NCI-H1694 (cell line): ENCODE results near the gene UPP1.
A peak's percentile ranks its signal among the peaks of the same experiment; 100 is the strongest.

Experiments used
- DNase-seq: peaks from one replicate; lab custom pipeline; 2025; lab: John Stamatoyannopoulos, UW

UPP1 gene

GRCh38 chr7:48085942-48086341 lies 3.1 kb upstream of the UPP1 start:
- DNase-seq: no peak

GRCh38 chr7:48087349-48087748 lies 1.7 kb upstream of the UPP1 start:
- no peak for DNase-seq

GRCh38 chr7:48088559-48089045 lies 463 bp upstream of the UPP1 start:
- no peak for DNase-seq

GRCh38 chr7:48090095-48090805 lies 1.2 kb downstream of the UPP1 start:
- no peak for DNase-seq

GRCh38 chr7:48091506-48092433 lies 2.7 kb downstream of the UPP1 start:
- DNase-seq: no peak

- DNase-seq: no peak
Measured at GRCh38 chr7:48094861-48095293, 5.8 kb downstream of the UPP1 start.

GRCh38 chr7:48096273-48096672 lies 7.2 kb downstream of the UPP1 start:
- DNase-seq: no peak

- DNase-seq: no peak
Measured at GRCh38 chr7:48097521-48098231, 8.6 kb downstream of the UPP1 start.

- no peak for DNase-seq
Measured at GRCh38 chr7:48098846-48099245, 9.8 kb downstream of the UPP1 start.

GRCh38 chr7:48099781-48100180 lies 10.7 kb downstream of the UPP1 start:
- DNase-seq: no peak

- DNase-seq: no peak
Measured at GRCh38 chr7:48101352-48101751, 12.3 kb downstream of the UPP1 start.

- DNase-seq: no peak
Measured at GRCh38 chr7:48101968-48102367, 12.9 kb downstream of the UPP1 start.

- DNase-seq: no peak
Measured at GRCh38 chr7:48102530-48102929, 13.5 kb downstream of the UPP1 start.

- DNase-seq: no peak
Measured at GRCh38 chr7:48105045-48105444, 16.0 kb downstream of the UPP1 start.

- DNase-seq: no peak
Measured at GRCh38 chr7:48106906-48107659, 18.0 kb downstream of the UPP1 start.

GRCh38 chr7:48107926-48108472 lies 18.9 kb downstream of the UPP1 start:
- no peak for DNase-seq

GRCh38 chr7:48108959-48109847 lies 20.1 kb downstream of the UPP1 start:
- DNase-seq: no peak

- peak; percentile 51 for DNase-seq
Measured at GRCh38 chr7:48109848-48110663, 21.0 kb downstream of the UPP1 start.

GRCh38 chr7:48110868-48111267 lies 21.8 kb downstream of the UPP1 start:
- DNase-seq: no peak
